ENCODE results near the gene NBR1.
"Not testable (repeated sequence)": the region's sequence is repeated elsewhere in the genome, so short reads cannot be mapped to it uniquely, and the experiment has no call there.

Gene NBR1

GRCh38 chr17:43159957-43160356 lies 11.1 kb upstream of the NBR1 start:
- not testable (repeated sequence) for DNase-seq

- not testable (repeated sequence) for DNase-seq
Measured at GRCh38 chr17:43165971-43166370, 5.0 kb upstream of the NBR1 start.

- DNase-seq, result peak; percentile 4 to 14
Measured at GRCh38 chr17:43169561-43170139, 1.4 kb upstream of the NBR1 start.

- DNase-seq, result peak; percentile 71 to 74
Measured at GRCh38 chr17:43170140-43170765, 761 bp upstream of the NBR1 start.

GRCh38 chr17:43171586-43172487 lies 823 bp downstream of the NBR1 start:
- no peak for DNase-seq

GRCh38 chr17:43175213-43176118 lies 4.5 kb downstream of the NBR1 start:
- DNase-seq, result no peak

- no peak for DNase-seq
Measured at GRCh38 chr17:43176119-43176570, 5.1 kb downstream of the NBR1 start.

- no peak for DNase-seq
Measured at GRCh38 chr17:43183921-43184320, 12.9 kb downstream of the NBR1 start.

GRCh38 chr17:43186656-43187055 lies 15.6 kb downstream of the NBR1 start:
- not testable (repeated sequence) for DNase-seq

- no peak for DNase-seq
Measured at GRCh38 chr17:43193251-43193650, 22.2 kb downstream of the NBR1 start.

GRCh38 chr17:43199633-43200032 lies 28.6 kb downstream of the NBR1 start:
- no peak for DNase-seq

GRCh38 chr17:43200127-43200526 lies 29.1 kb downstream of the NBR1 start:
- no peak for DNase-seq

GRCh38 chr17:43203013-43203412 lies 32.0 kb downstream of the NBR1 start:
- DNase-seq, result not testable (repeated sequence)

- no peak for DNase-seq
Measured at GRCh38 chr17:43210576-43210975, 39.6 kb downstream of the NBR1 start.

GRCh38 chr17:43211123-43211479 lies 40.1 kb downstream of the NBR1 start:
- DNase-seq, result no peak

- peak; percentile 60 to 64 for DNase-seq
Measured at GRCh38 chr17:43211480-43212402, 40.7 kb downstream of the NBR1 start, which contains the start of gene TMEM106A. TSS of gene TMEM106A (plus strand) at chr17:43211875. CDS start at chr17:43213042, 1,167 bp downstream.

GRCh38 chr17:43212641-43213490 lies 41.9 kb downstream of the NBR1 start:
- DNase-seq, result no peak

GRCh38 chr17:43213545-43213944 lies 42.5 kb downstream of the NBR1 start:
- no peak for DNase-seq

- no peak for DNase-seq
Measured at GRCh38 chr17:43215341-43215740, 44.3 kb downstream of the NBR1 start.

GRCh38 chr17:43216369-43216761 lies 45.4 kb downstream of the NBR1 start:
- DNase-seq, result no peak
